DMS153 treated with DMSO at 0.1 percent for 48 hours (cell line): ENCODE measurements around the gene OR10A5.
"Not testable (repeated sequence)": the region's sequence is repeated elsewhere in the genome, so short reads cannot be mapped to it uniquely, and the experiment has no call there.

Experiments
- DNase-seq: peaks from one replicate; lab custom pipeline; 2025; ENCODE audit not compliant: unreplicated experiment; lab: John Stamatoyannopoulos, UW

OR10A5 gene

DNA sequence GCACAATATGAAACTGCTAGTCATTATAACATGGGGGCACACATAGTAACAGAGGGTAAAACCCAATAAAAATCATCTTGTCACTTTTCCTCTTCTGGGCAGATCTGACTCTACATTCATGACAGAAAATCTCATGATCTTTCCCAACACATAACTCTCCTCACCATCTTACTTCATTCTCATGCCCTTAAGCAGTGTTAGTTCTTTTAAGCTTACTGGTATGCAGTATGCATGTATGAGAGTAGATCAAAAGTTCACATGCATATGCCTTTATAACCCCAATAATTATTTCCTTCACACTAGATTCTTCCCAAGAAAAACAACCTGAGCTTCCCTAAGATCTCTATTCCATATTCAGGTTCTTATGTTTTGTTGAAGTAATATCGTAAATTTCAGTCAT is 25.8 kb downstream of the OR10A5 start:
- DNase-seq = no peak

GRCh38 chr11:6875761-6876160 is 30.3 kb downstream of the OR10A5 start:
- no peak for DNase-seq

GRCh38 chr11:6876325-6876724 is 30.8 kb downstream of the OR10A5 start, which contains the start of gene OR10A4:
Gene OR10A4, plus strand, starts transcription at chr11:6876625. Its CDS starts 23 bp downstream, at chr11:6876648.
- DNase-seq = no peak

- no peak for DNase-seq
These were observed 31.4 kb downstream of the OR10A5 start for GRCh38 chr11:6876914-6877313.

DNA sequence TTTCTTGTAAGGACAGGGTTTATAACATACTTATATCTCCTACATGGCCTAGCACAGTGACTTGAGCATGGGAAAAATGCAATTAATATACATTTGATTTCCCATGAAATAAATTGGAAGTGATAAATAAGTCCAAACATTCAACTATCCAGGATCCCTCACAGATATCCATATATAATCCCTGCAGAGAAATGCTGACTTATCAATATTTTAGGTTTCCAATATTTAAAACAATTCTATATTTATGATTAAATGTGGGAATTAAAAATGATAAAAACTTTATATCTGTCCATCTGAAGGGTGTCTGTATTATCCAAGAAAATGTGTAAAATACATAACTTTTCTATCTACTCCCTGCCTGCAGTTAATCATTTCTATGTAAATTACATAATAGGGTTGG is 37.3 kb downstream of the OR10A5 start:
- DNase-seq = no peak

- not testable (repeated sequence) for DNase-seq
These were observed 42.2 kb downstream of the OR10A5 start for GRCh38 chr11:6887711-6888110.

- no peak for DNase-seq
These were observed 43.3 kb downstream of the OR10A5 start for GRCh38 chr11:6888830-6889229.

GRCh38 chr11:6889835-6890234 is 44.4 kb downstream of the OR10A5 start:
- no peak for DNase-seq

DNA sequence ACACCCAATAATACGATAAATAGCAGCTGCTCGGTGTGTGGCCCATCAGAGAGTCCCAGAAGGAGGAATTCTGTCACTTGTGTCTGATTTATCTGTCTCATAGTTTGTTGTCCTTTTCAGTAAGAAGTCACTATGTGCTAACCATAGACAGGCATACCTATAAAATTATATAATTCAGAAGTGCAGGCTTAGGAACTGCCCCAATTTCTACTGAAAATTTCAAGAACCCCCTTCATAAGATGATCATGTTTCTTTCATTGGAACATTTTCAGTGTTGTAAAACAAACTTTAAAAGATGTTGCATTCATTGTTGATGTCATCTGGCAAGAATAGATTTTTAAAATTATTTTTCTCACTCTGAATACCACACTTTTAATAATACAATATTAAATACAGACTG is 46.9 kb downstream of the OR10A5 start, which contains the start of gene OR2D2:
Gene OR2D2, minus strand, starts transcription at position 101 of the 400 bp plus-strand sequence. Its CDS starts 0 bp downstream, at position 101.
- DNase-seq = no peak

GRCh38 chr11:6894097-6894496 is 48.6 kb downstream of the OR10A5 start:
- DNase-seq = no peak

- no peak for DNase-seq
These were observed 49.5 kb downstream of the OR10A5 start for GRCh38 chr11:6895010-6895409.
